ENCODE results near the gene TTC3. TPM values are rescaled to one million over a fixed set of nuclear protein-coding genes. Genes with fewer than 3 reads are reported as not detected.

TTC3 gene
- total RNA-seq, 1 donor: 80.2 TPM

DNA sequence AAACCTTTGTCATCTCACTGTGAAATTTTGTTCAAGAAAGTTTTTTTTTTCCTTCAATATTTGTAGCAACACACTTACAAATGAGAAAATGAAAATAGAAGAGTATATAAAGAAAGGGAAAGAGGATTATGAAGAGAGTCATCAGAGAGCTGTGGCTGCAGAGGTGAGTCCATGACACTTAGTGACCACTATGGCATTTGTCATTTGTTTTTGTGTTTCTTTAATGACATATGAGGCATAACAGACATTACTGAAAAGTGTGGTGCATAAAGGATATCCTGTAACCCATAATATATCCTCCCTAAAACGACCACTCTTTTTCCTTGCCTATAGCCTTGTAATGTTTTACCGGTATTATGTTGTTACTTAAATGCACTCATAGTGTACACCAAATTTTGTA, 113.9 kb downstream of the TTC3 start:
- DNase-seq (ENCODE audit: low read depth in 2 of 3, low spot score in 2 of 3): no peak

DNA sequence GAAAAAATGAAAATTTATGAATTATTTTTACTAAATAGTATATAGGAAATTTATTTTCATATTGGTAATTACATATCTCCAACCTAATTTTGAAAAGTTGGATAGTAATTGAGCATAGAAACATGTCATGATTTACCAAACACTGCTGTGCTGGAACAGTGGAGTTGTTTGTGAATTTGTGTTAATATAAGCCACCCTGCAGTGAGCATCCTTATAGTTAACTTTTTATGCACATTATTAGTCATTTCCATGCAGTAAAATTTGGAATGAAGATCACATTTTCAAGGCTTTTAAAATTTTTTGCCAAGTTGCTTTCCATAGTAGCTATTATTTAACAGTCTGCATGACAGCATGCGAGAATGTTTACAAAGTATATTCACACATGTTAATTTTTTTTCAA, 115.8 kb downstream of the TTC3 start:
- no peak for DNase-seq (ENCODE audit: low read depth in 2 of 3, low spot score in 2 of 3)

DNA sequence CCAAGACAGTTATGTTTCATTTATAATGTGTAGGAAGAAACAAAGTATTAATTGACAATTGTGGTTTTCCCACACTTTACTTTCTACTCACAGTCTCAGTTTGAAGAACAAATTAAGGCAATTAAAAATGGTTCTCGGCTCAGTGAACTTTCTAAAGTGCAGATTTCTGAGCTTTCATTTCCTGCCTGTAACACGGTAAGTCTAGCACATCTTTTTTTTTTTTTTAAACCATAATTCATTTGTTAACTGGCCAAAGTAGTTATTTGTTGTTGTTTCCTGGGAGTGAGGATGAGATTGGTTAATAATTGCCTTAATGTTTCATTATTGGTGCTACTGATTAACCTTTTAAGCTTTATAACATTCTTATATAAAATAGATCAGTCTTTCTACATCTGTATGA, 119.0 kb downstream of the TTC3 start:
- DNase-seq (ENCODE audit: low read depth in 2 of 3, low spot score in 2 of 3): no peak

DNA sequence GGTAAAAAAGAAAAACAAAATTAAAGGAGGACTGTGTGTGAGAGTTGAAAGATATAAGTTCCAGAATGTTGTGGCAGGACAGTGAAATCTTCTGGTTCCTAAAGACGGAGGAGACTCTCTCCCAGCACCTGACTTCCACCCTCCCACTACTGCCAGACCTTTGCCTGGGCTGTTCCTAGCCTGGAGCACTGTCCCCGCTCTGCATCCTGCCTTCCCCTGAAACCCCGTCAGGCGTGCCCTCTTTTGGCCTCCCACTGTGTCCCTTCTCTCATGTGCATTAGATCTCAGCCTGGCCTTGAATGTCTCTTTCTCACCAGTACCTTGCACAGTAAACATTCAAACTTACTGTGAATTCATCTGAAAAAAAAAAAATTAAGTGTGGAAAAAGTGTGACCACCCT, 120.0 kb downstream of the TTC3 start:
- DNase-seq (ENCODE audit: low read depth in 2 of 3, low spot score in 2 of 3): no peak

DNA sequence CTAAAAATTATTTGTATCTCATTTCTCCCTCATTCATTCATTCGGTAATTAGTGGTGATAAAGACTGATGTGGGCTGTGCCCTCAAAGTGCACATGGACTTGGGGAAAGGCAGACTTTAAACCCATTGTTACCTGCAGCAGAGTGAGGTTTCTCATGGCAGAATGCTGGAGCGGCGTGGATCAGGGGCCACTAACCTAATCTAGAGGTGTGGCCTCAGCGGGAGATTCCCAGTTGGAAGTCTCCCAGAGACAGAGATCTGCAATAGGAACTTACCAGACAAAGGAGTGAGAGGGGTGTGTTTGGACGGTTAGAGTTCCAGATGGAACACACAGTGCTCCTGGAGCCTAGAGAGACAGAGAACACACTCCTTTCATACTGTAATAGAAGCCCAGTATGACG, 120.6 kb downstream of the TTC3 start:
- no peak for DNase-seq (ENCODE audit: low read depth in 2 of 3, low spot score in 2 of 3)

DNA sequence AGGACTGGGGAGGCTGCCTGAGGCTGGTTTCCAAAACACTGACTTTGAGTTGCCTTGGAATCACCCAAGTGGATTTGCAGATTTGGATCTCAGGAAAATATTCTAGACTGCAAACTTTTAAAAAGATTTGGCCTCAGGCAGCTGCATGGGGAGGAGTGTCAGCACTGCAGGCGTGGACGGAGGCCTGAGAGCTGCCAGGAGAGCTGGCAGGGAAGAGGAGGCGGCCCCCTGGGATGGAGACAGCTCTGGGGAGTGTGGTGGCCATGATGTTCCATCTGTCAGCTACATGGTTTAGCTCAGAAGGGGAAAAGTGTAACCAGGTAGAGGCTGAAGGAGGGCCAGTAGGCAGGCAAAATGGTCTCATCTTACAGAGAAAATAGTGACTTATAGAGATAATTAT, 122.0 kb downstream of the TTC3 start:
- no peak for DNase-seq (ENCODE audit: low read depth in 2 of 3, low spot score in 2 of 3)

DNA sequence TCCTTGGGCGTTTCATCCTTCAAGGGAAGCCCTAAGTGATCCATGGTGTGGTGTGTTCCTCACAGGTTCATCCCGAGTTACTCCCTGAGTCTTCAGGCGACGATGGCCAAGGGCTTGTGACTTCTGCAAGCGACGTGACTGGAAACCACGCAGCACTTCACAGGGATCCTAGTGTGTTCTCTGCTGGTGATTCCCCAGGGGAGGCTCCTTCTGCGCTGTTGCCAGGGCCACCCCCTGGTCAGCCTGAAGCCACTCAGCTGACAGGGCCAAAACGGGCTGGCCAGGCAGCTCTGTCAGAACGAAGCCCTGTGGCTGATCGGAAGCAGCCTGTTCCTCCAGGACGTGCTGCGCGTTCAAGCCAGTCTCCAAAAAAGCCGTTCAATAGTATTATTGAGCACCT, 122.6 kb downstream of the TTC3 start:
- DNase-seq (ENCODE audit: low read depth in 2 of 3, low spot score in 2 of 3): no peak

DNA sequence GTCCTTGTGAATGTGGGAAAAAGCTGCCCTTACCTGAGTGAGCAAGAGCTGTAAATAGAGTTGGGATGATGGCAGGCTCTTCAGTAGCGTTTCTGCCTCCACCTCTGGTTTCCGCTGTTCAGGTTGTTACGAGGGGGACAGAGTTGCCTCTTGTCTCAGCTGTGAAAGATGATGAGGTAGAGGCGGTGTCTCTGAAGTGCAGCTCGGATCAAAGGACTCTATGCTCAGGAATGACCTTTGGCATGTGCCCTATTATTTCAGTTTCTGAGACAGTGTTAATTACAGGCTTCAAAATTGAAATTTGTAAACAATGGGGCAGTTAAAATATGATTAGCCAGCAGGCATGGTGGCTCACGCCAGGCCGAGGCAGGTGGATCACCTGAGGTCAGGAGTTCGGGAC, 123.8 kb downstream of the TTC3 start:
- DNase-seq (ENCODE audit: low read depth in 2 of 3, low spot score in 2 of 3): no peak

DNA sequence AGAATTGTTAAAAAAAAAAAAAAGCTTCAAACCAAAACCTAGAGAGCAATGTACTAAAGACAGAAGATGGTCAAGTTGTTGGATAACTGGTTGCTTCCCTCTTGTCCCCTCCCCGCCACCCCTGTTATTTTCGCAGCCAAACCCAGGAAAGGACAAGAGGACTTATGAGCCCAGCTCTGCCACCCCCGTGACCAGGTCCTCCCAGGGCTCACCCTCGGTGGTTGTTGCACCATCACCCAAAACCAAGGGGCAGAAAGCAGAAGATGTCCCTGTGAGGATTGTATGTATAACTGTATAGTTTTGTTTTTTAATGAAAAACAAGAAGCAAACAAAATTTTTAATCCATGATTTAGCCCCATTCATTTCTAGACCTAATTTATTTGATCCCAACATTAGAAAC, 124.7 kb downstream of the TTC3 start:
- DNase-seq (ENCODE audit: low read depth in 2 of 3, low spot score in 2 of 3): no peak

DNA sequence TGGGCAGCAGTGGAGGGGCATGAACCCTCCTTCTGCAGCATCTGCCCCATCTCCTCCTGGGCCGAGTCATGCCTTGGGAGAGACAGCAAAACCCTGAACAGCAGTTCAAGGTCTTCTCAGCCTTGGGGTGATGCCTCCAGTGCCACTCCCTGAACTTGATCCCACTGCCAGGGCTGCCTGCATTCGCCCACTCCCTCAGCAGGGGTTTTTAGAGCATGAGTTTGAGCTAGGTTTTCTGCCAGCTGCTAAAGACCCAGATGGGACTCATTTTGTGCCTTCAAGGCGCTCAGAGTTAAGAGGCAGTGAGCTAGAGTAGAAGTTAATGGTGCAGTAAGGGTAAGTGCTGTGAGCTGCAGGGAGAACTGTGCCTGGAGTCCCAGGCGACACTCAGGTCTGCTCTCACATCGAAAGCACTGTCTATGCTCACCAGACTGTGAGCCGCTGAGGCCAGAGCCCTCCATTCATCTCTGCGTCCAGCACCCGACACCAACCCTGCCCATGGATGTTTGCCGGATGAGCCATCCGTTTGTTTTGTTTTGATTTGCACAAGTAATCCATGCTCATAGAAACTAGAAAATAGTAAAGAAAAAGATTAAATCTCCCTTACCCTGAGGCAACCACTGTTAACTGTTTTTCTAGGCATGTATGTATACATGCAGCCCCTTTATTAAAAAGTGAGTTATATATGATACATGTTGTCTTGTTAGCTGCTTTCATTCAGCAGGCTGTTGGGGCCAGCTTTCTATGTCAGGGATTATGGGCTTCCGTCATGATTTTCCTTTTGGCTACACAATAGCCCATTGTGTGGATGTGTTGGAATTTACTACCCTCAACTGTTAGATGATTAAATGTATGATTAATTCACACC, 126.2 kb downstream of the TTC3 start:
- DNase-seq (ENCODE audit: low read depth in 2 of 3, low spot score in 2 of 3): no peak

DNA sequence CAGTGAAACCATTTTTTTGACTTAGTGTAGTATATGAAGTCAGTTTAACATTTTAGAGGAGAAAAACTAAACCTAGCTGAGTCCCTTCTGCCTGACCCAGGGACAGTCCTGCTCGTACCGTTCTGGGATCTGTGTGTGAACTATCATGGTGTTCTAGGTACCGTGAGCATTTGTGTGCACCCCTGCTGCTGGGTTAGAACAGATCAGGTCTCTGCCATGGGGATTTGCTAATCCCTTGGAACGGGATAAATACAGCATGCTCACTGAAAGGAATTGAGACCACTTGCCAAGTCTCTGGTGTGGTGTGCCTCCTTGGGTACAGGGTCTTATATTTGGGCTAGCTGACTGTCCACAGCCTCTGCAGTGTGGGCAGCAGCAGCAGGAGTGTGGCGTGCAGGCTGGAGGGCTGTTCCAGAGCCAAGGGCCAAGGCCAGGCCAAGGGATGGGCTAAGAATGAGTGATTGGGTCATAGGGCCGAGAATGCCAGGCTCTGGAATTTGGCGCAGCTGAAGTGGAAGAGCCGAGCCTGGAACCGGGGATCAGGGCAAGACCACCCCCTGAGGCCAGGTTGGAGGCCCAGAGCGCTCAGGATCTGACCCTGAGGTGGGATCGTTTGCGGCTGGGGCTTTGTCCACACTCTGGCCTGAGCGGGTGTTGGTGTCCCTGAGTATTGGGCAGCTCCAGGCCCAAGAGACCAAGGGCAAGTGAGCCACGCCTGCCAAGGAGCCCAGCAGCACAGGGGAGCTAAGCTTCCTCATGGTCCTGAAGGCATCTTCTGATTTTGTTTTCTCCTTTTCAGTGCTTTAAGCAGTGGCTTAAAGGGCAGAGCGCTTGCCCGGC, 127.8 kb downstream of the TTC3 start:
- no peak for DNase-seq (ENCODE audit: low read depth in 2 of 3, low spot score in 2 of 3)

DNA sequence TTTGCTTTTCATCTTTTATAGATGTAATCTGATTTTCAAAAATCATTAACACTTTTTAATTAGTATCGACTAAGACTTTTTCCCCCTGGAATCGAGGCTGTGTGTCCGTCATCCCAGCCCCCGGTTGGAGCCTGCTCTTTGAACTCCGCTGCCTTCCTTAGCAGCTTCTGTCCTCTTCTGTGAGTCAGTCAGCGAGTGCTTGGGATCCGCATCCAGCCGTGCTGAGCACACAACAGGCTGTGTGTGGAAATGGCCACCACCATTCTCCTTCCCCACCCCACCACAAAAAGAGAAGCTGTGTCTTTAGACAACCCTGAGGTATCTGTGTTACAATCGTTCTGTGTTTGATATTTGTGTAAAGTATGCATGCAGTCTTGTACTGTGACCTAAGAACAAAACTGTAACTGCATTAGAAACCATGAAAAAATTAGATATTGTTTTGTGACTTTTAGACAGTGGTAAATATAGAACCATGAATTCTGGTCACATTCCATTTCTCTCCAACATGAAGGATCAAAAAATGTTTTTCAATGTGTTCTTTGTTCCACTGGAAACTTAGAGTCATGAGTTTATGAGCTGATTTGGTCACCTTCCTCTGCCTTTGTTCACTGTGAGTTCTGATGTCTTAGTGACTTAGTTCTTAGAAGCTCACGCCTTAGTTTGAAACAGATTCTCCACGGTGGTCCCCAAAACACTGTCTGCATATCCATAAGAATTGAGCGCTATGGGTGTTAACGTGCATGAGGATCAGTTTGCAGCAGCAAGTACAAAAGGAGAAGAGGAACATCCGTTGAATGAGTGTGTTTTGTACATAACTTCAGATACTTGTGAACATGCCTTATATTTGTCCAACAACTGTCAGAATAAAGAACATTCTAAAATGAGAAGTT, 129.4 kb downstream of the TTC3 start:
- no peak for DNase-seq (ENCODE audit: low read depth in 2 of 3, low spot score in 2 of 3)

DNA sequence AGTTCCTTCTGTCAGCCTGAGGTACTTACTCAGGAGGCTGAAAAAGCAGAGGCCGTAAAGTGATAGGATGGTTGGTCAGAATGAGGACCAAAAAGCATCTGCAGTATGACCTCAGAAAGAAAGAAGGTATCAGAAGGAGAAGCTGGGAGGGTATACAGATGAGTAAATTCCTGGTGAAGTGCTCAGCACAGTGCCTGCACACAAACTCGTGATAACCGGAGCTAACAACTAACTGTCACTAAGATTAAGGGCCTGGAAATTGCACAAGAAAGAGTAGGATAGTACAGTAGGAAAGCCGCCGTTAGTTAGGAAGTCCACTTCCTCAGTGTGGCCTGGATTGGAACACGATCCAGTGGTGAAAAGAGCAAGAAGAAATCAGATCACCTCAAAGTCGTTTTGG, 131.5 kb downstream of the TTC3 start:
- no peak for DNase-seq (ENCODE audit: low read depth in 2 of 3, low spot score in 2 of 3)

DNA sequence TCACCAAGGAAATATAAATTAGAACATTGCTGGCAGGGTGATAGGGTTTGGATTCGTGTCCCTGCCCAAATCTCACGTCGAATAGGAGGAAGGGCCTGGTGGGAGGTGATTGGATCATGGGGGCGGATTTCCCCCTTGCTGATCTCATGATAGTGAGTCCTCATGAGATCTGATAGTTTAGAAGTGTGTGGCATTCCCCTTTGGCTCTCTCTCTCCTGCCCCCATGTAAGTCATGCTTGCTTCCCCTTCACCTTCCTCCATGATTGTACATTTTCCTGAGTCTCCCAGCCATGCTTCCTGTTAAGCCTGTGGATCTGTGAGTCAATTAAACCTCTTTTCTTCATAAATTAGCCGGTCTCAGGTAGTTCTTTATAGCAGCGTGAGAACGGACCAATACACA, 133.4 kb downstream of the TTC3 start:
- no peak for DNase-seq (ENCODE audit: low read depth in 2 of 3, low spot score in 2 of 3)

DNA sequence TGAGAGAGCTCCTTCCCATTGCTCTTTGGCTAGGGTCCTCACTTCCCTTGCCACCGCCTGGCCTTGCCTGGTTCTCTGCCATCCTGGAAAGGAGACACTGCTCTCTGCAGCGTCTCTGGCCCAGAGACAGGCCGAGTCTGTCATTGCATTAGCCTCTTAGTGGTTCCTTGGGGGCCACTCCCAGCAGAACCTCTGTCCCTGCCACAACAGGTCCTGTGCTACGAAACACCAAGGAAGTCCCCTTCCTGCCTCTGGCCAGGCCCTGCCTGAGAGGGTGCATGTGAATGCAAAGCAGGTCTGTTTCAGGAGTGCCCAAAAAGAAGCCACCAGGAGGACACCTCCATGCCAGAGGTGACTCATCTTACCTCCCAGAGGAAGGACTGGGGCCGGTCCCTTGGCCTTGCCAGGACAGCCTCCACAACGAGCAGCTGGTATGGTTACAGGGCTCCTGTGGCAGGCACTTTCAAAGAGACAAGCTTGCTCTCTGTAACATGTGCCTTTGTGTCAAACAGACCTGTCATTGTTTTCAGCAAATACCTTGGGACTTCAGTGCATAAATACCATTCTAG, 134.5 kb downstream of the TTC3 start:
- peak in 1 of 3 donors; percentile 29 for DNase-seq (ENCODE audit: low read depth in 2 of 3, low spot score in 2 of 3)

DNA sequence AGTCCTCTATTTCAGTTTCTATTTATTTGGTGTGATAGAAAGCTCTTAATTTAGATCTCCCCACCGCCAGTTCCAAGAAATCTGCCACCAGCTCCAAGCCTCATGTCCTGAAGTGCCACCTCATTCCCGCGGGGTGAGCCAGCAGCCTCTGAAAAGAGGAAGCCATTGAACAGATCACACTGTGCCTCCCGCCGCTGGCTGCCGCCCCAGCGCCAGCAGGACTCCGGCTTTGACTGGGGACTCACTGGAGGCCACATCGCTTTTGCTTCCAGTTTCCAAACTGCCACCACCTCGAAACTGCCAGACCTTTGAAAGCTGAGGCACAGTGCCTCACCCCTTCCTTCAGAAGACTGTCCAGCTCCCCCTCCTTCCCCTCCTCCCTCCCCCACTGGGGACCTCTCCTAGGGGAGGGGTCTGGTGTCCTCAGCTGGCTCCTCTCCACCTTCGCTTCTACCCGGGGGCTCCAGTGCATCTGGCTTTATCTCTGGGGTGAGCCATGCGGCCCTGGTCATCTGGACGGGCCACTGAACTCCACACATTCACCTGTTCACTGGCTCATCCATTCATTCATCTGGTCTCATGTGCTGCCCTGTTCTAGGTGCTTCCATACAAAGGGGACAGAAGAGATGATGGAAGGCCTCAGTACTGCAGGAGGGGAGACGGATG, 135.1 kb downstream of the TTC3 start:
- peak in 2 of 3 donors; percentile 68 to 85 for DNase-seq (ENCODE audit: low read depth in 2 of 3, low spot score in 2 of 3)

DNA sequence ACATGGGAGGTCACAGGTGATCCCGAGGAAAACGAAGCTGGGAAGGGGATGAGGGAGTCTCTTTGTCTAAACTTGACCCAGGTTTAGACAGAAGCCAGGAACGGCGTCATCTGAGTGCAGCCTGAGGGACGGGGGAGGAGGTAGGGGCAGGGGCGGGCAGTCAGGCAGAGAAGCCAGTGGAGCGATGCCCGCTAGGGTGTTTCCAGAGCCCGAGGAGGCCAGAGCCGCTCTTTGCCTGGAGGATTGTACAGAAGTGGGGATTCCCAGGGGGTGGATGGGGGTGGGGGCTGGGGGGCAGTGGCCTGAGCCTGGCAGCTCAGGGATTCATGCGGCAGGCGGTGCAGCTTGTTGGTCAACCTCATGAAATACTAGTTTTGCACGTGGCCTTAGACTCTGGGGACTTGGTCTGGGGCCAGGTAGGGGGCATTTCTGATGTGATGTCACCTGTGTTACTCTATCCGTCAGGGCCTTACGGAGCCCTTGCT, 135.7 kb downstream of the TTC3 start:
- no peak for DNase-seq (ENCODE audit: low read depth in 2 of 3, low spot score in 2 of 3)

DNA sequence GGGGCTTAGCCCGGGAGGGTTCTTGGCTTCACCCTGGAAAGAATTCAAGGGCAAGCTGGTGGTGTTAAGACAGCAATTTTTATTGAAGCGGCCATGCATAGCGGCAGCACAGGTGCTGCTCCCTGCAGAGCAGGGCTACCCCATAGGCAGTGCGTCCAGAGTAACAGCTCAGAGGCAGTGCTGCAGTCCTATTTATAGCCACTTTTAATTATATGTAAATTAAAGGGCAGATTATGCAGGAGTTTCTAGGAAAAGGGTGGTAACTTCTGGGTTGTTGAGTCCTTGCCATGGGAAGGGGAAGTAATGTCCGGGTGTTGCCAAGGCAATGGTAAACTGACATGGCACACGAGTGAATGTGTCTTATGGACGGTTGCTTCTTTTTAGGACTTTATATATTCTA, 137.1 kb downstream of the TTC3 start:
- no peak for DNase-seq (ENCODE audit: low read depth in 2 of 3, low spot score in 2 of 3)

DNA sequence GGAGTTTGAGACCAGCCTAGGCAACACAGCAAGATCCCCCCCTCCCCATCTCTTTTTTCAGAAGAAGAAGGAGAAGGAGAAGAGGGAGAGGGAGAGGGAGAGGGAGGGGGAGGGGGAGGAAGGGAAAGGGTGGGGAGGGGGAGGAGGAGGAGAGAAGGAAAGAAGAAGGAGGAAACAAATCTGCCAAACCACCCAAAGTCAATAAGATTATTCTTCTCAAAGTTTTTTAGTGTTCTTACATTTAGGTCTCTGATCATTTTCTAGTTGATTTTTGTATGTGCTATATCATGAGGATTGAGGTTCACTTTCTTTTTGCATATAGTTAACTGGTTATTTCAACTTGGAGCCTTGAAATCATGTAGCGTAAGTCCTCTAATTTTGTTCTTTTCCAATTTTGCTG, 137.7 kb downstream of the TTC3 start:
- DNase-seq (ENCODE audit: low read depth in 2 of 3, low spot score in 2 of 3): no peak

DNA sequence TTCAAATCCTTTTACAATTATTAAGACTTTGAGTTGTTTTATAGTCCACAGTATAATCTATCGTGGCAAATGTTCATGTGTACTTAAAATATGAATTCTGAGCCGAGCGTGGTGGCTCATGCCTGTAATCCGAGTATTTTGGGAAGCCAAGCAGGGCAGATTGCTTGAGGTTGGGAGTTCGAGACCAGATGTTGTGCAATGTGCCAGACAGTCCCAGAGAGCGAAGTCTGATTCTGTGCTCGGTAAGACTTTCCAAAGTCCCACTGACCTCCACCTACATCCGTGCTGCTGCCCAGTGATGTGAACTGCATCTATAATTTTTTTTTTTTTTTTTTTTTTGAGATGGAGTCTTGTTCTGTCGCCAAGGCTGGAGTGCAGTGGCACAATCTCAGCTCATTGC, 141.9 kb downstream of the TTC3 start:
- DNase-seq (ENCODE audit: low read depth in 2 of 3, low spot score in 2 of 3): no peak

Data from hematopoietic multipotent progenitor cell (in vitro differentiated cells).